ENCODE results near the gene ARFGAP3. TPM values are rescaled to one million over a fixed set of nuclear protein-coding genes. Genes with fewer than 3 reads are reported as not detected.

The ARFGAP3 gene
- total RNA-seq, 1 donor from 2014 or later, result 53.7 TPM

GRCh38 chr22:42873356-42873755 lies 16.3 kb upstream of the ARFGAP3 start:
- ATAC-seq (no peak), DNase-seq (no peak)
- peaks cover 3% of the 10 kb centered on the region for H3K4me1 ChIP-seq
- intact Hi-C loops (cut with DNase I), result no loop called here
- H3K4me3 ChIP-seq, result no peak overlapping the region
- H3K36me3 ChIP-seq, result peaks cover 91% of the 10 kb centered on the region
- no peaks in the 10 kb centered on the region for H3K27me3 ChIP-seq
- no peaks in the 10 kb centered on the region for H3K9me3 ChIP-seq
- H3K27ac ChIP-seq, result peak overlapping the region; percentile 20
- no peak for TF ChIP-seq CTCF (IDR thresholded peaks at IDR 0.05)

- no peak for ATAC-seq
- intact Hi-C loops (cut with DNase I), result no loop called here
- TF ChIP-seq CTCF (IDR thresholded peaks at IDR 0.05), result no peak
- Histone ChIP-seq H3K27ac (no peak overlapping the region), H3K4me1 (peaks cover 3% of the 10 kb centered on the region), H3K9me3 (no peaks in the 10 kb centered on the region), H3K27me3 (no peaks in the 10 kb centered on the region), H3K4me3 (no peak overlapping the region), H3K36me3 (peaks cover 85% of the 10 kb centered on the region)
- DNase-seq, result no peak
These were observed 15.7 kb upstream of the ARFGAP3 start for GRCh38 chr22:42872821-42873220.

GRCh38 chr22:42871146-42872050 lies 14.3 kb upstream of the ARFGAP3 start:
- peaks cover 71% of the 10 kb centered on the region for H3K36me3 ChIP-seq
- intact Hi-C loops (cut with DNase I), result no loop called here

GRCh38 chr22:42869888-42870480 lies 12.9 kb upstream of the ARFGAP3 start:
- no peak overlapping the region for H3K27ac ChIP-seq
- H3K4me1 ChIP-seq, result peaks cover 10% of the 10 kb centered on the region
- H3K36me3 ChIP-seq, result peaks cover 57% of the 10 kb centered on the region
- no peak for TF ChIP-seq CTCF (IDR thresholded peaks at IDR 0.05)
- H3K27me3 ChIP-seq, result no peaks in the 10 kb centered on the region
- DNase-seq, result no peak
- no peak overlapping the region for H3K4me3 ChIP-seq
- no peaks in the 10 kb centered on the region for H3K9me3 ChIP-seq
- intact Hi-C loops (cut with DNase I), result no loop called here
- ATAC-seq, result no peak

More at GRCh38 chr22:42871146-42872050, 14.3 kb upstream of the ARFGAP3 start:
- TF ChIP-seq CTCF (IDR thresholded peaks at IDR 0.05), result no peak
- no peaks in the 10 kb centered on the region for H3K9me3 ChIP-seq
- H3K4me3 ChIP-seq, result no peak overlapping the region
- DNase-seq, result no peak
- H3K4me1 ChIP-seq, result peaks cover 10% of the 10 kb centered on the region
- H3K27ac ChIP-seq, result no peak overlapping the region
- no peaks in the 10 kb centered on the region for H3K27me3 ChIP-seq
- ATAC-seq, result no peak

GRCh38 chr22:42869463-42869862 lies 12.4 kb upstream of the ARFGAP3 start:
- Histone ChIP-seq H3K27ac (no peak overlapping the region), H3K36me3 (peaks cover 52% of the 10 kb centered on the region), H3K4me1 (peaks cover 10% of the 10 kb centered on the region), H3K27me3 (no peaks in the 10 kb centered on the region), H3K4me3 (no peak overlapping the region), H3K9me3 (no peaks in the 10 kb centered on the region)
- TF ChIP-seq CTCF (IDR thresholded peaks at IDR 0.05), result no peak
- intact Hi-C loops (cut with DNase I), result no loop called here
- DNase-seq (no peak), ATAC-seq (no peak)
